OCI-M2 (cell line): ENCODE measurements around the gene DAB2.
"Not testable (repeated sequence)": the region's sequence is repeated elsewhere in the genome, so short reads cannot be mapped to it uniquely, and the experiment has no call there.

ENCODE experiments used
- DNase-seq: peaks from one replicate; lab custom pipeline; 2025; ENCODE audit not compliant: unreplicated experiment; lab: John Stamatoyannopoulos, UW

The DAB2 gene

DNA sequence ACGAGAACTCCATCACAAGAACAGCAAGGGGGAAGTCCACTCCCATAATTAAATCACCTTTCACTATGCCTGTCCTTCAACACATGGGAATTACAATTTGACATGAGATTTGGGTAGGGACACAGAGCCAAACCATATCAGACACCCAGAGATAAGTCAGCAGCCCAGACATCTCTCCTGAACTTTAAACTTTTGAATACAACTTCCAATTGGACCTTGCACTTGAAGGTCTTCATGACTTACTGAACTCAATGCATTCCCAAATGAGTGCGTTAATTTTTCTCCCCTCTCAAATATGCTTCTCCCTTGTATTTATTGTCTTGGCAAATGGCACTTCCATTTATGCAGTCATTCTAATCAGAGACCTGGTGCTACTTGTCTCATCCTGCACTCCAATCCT lies 72.6 kb downstream of the DAB2 start:
- DNase-seq: no peak

DNA sequence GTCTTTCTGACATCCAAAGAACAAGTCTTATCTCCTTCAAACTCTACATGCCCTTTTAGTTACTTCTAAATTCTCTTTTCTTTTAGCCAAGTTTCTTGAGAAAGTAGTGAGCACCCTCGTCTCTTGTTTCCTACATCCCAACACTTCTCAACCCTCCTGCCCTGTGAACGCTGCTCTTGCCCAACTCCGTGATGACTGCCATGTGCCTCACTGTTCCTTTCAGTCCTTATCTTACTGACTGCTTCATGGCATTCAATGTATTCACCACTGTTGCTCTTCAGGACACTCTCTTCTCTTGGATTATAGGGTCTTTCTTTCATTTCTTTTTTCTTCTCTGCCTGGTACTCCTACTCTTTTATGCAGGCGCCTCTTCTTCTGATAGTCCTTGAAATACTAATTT lies 75.3 kb downstream of the DAB2 start:
- DNase-seq: no peak

DNA sequence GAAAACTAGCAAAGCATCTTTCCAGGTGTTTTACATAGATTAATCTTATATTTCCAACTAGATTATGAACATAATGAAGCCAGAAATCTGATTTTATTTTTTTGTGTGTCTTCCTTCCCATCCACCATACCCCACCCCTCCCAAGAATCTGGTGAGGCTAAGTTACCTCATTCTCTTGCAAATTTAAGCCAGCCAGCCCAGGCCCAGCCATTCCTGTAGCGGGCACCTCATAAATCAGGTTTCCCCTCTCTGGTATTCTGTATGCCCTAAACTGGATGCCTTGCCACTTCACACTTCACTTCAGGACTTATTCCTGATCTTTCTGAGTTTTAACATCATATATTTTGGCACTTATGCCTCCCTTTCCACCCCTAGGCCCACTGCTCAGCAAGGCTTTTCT lies 82.3 kb downstream of the DAB2 start:
- DNase-seq: no peak

DNA sequence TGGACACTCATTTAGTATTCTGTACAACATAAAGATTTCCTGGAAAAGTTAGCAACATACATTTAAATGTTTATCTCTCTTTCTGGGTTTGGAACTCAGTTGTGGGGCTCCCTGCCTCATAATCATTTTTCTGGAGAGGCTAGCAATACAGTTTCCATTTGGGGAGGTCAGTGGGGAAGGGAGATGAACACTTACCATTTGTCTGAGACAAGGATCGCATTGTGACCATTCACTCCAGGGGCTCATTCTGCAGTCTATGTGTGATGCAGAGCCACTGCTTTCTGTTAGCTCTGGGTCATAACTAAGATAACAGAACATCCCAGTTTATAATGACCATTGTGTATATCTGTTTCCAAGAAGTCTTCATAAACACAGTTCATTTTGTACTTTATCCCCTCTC lies 82.9 kb downstream of the DAB2 start:
- DNase-seq: no peak

DNA sequence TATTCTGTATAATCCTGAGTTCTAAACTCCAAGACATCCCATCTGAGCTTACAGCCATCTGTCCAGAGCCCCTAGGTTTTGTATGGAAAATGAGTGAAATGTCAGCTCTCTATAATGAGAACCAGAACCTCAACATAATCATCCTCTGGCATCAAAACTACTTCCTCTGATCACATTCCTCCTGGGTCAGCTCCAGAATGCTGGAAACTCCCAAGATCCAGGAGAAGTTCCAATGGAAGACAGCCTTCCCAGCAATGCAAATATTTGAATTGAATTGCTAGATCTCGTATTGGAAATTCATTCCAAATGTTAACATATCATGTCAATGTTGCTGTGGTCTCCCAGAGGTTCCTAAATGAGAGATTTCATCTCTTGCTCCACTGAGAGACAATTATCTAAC lies 84.3 kb downstream of the DAB2 start:
- no peak for DNase-seq

DNA sequence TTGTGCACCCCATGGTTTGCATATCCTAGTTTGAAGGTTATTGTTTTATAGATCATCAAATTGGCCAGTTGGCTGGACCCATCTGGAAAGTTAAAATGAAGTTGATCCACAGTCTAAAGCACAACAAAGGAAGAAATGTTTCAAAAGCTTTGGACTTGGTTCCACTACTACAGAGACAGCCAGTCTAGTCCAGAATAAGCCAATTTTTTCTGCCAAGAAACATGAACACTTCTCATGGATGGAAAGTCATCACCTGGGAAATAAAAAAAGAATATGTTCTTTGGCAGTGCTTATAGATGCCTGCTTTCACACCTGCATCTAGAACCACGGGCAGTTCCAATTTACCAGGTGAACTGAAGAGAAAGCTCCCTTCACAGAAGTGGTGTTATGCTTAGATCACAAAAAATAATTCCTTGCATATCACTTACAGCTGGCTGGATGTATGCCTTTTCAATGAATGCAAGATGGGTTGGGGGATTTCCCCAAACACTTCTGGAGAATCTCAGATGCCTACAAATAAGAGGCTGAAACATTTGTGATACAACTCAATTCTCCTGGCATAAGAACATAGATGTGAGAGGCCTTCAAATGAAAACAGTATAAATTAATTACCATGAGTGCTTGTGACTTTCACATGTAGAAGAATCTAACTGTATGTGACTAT lies 87.4 kb downstream of the DAB2 start:
- no peak for DNase-seq

DNA sequence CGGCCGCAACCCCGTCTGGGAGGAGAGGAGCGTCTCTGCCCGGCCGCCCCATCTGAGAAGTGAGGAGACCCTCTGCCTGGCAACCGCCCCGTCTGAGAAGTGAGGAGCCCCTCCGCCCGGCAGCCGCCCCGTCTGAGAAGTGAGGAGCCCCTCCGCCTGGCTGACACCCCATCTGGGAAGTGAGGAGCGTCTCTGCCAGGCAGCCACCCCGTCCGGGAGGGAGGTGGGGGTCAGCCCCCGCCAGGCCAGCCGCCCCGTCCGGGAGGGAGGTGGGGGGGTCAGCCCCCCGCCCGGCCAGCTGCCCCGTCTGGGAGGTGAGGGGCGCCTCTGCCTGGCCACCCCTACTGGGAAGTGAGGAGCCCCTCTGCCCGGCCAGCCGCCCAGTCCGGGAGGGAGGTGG lies 90.5 kb downstream of the DAB2 start:
- not testable (repeated sequence) for DNase-seq

DNA sequence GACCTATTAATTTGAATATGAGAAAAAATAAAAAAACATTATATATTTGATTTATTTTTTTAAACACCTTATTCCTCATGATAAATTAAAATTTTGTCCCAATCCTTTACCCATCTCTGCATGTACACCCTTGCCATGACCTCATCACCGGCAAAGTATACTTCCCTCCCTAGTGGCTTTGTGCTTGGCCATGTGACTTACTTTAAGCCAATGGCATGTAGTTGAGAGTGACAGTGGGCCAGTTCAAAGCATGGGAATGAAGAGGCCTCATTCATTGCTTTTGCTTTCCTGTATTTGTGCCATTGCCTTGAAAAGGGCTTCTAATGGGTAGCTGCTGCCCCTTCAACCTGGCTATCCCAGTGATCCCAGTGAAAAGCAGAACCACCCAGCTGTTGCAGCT lies 91.7 kb downstream of the DAB2 start:
- DNase-seq: no peak

DNA sequence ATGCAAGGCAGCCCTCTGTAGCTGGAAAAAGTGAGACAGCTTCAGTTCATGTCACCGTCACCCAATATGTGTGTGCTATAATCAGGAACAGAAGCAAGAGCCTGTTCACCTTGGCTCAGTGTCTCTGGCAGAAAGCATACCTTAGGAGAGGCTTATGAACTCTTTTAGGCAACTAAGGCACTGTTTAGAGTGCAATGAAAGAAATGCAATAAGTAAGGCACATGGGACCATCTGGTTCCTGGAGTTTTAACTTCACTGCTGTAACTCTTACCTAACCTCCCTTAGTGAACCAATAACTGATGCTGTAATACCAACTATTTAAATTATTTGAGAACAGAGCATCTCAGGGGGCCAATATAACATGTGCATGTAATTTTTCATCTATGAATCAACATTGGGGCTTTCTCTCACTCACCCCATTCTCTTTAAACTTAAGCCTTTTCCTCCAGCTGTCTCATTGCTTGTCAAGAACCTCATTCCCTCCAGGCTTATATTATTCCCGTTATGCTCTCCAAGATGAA lies 92.9 kb downstream of the DAB2 start:
- no peak for DNase-seq

DNA sequence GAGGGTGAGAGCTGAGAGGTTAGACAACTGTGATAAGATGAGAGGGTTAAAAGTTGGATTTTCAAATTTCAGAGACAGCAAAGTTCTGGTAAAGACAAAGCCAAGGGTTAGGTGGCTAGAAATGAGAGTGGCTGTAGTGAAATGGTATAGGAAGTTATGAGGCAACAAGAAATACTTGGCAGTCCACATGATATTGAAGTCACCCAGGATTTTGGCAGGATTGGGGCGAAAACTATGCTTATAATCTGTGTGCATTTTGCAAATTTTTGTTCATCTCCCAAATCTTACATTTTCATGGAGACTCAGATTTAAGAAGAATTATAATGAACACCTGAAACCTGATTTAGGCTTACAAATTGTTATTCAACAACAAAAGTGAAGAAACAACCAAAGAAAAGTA lies 96.0 kb downstream of the DAB2 start:
- DNase-seq: no peak

DNA sequence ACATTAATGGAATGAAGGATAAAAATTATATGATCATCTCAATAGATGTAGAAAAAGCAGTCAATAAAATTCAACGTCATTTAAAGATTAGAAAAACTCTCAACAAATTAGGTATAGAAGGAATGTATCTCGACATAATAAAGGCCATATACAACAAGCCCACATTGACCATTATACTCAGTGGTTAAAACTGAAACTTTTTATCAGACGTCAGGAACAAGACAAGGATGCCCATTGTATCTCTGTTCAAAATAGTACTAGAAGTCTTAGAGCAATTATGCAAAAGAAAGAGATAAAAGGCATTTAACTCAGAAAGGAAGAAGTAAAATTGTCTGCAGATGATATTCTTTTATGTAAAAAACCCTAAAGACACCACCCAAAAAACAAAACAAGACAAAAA lies 101.2 kb downstream of the DAB2 start:
- no peak for DNase-seq
